HG02759 (cell line): ENCODE measurements around the gene ZFP36L1.

Source experiments
- ATAC-seq: cut with Tn5 transposase; IDR thresholded peaks from one replicate; pipeline ENCODE4 v1.9.1; 2021; ENCODE audit warnings: mild to moderate bottlenecking, moderate library complexity; ENCODE audit not compliant: unreplicated experiment

ZFP36L1 gene

GRCh38 chr14:68741839-68742470, 50.9 kb downstream of the ZFP36L1 start:
- peak; percentile 87 for ATAC-seq

DNA sequence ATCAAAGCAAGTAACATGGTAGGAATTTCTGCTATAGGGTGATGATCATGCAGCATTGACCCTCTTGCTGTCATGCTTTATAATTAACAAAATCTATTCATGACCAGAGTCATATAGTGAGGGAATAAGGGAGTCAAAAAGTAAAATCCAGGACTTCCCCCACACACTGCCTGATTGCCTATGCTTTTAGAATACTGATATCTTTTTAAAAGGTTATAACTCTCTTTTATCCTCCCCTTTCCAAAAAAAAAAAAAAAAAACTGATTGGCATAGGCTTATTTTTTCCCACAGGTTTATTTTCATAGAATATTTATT, 51.4 kb downstream of the ZFP36L1 start:
- no peak for ATAC-seq

DNA sequence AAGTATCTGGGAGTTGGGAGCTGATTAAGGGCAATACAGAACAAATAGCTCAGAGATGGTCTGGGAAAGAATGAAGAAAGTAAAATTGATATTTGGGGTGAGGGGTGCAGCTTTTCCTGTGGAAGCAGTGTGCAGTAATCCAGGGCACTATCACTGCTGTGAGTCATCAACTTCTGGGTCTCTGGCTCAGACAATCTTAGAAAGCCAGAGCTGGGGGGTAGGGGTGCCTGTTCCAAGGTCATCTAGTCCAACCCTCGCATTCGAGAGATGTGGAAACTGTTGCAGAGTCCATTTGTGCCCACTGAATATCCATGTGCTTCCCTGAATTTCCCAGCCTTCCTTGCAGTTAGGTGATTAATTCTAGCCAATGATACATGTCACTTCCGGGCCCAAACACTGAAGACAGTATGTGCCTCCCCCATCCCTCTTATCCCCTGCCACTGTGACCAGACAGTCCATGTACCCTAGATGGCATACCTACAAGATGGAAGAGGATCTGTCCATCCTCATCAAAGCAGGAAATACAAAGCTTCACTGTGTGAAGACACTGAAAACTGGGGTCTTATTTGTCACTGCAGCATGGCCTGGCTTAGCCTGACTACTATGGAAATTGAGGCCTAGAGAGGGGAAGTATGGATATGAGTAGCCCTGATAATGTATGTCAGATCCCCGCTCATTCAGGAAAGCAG, 51.9 kb downstream of the ZFP36L1 start:
- ATAC-seq, result no peak

GRCh38 chr14:68739701-68740100, 53.2 kb downstream of the ZFP36L1 start:
- no peak for ATAC-seq

DNA sequence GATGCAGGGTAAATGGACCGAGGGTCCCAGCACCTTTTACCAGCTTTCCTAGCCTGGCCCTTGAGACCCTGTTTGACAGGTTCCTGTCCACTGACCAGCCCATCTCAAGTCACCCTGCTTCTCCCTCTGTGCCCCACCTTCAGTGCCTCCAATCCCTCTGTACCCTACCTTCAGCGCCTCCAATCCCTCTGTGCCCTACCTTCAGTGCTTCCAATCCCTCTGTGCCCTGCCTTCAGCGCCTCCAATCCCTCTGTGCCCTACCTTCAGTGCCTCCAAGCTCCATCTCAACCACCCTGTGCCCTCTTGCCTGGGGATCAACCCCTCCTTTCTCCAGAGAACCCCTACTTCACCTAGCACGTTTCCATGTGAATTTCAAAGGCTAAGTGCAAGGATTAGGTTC, 54.3 kb downstream of the ZFP36L1 start:
- ATAC-seq, result no peak
